ENCODE results near the gene TTC39C. TPM values are rescaled to one million over a fixed set of nuclear protein-coding genes. Genes with fewer than 3 reads are reported as not detected.

TTC39C gene
- total RNA-seq, 2 experiments from 2014 or later: 82.6 to 91.8 TPM

DNA sequence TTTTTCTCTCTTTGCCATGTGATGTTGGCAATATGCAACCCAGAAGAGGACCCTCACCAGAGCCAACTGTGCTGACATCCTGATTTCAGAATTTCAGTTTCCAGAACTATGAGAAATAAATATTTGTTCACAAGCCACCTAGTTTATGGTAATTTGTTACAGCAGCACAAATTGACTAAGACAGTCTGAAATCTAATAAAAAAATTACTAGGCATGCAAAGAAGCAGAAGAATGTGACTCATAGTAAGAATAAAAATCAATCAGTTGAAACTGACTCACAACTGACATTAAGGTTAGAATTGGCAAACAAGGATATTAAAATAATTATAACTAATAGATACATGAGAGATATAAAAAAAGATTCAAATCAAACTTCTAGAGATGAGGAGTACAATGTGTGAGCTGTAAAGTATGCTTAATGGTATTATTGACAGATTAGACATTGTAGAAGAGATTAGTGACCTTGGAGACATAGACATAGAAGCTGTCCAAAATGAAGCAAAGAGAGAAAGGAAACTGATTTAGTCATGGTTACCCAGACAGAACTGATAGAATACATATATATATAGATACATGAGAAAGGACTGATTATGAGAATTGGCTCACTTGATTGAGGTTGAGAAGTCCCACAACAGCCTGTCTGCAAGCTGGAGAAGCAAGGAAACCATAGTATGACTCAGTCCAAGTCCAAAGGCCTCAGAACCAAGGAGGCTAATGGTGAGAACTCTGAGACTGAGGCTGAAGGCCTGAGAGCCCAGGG lies 27.8 kb upstream of the TTC39C start:
- Histone ChIP-seq H3K4me3 (ENCODE audit: low read length) (no peak overlapping the region), H3K36me3 (ENCODE audit: insufficient read depth, low read length) (no peaks in the 10 kb centered on the region), H3K9me3 (ENCODE audit: control insufficient read depth in 1 of 2, insufficient read depth in 1 of 2, low read length in 2 of 2) (no peaks in the 10 kb centered on the region), H3K27ac (ENCODE audit: low read depth in 1 of 2, low read length in 2 of 2) (no peak overlapping the region), H3K27me3 (ENCODE audit: control insufficient read depth in 1 of 2, insufficient read depth in 2 of 2, low read length in 2 of 2) (no peaks in the 10 kb centered on the region), H3K4me1 (ENCODE audit: insufficient read depth, low read length) (peaks cover 18% of the 10 kb centered on the region)
- Mint-ChIP-seq H3K9me3 (peaks cover 2% of the 10 kb centered on the region), H3K27me3 (no peaks in the 10 kb centered on the region), H3K4me1 (ENCODE audit: low read depth) (peaks cover 47% of the 10 kb centered on the region), H3K4me3 (no peak overlapping the region), H3K36me3 (ENCODE audit: low read depth) (no peaks in the 10 kb centered on the region), H3K27ac (no peak overlapping the region)
- DNase-seq (no peak), ATAC-seq (ENCODE audit: poor library complexity) (no peak)
- no peak for TF ChIP-seq CTCF (IDR thresholded peaks at IDR 0.05)
- intact Hi-C loops (cut with DNase I, micrococcal nuclease): loop anchor here in 1 of 2 experiments (2.0 kb wide), 1 partner anchor 18 kb away; no protein-coding TSS in a partner anchor
- POLR2A ChIA-PET: interaction anchor here (1.3 kb wide), 1 partner anchor 24 kb away, joined by 3 read pairs; no protein-coding TSS in a partner anchor
- CTCF ChIA-PET: interaction anchor here (1.2 kb wide), 1 partner anchor 90 kb away, joined by 4 read pairs; no protein-coding TSS in a partner anchor

DNA sequence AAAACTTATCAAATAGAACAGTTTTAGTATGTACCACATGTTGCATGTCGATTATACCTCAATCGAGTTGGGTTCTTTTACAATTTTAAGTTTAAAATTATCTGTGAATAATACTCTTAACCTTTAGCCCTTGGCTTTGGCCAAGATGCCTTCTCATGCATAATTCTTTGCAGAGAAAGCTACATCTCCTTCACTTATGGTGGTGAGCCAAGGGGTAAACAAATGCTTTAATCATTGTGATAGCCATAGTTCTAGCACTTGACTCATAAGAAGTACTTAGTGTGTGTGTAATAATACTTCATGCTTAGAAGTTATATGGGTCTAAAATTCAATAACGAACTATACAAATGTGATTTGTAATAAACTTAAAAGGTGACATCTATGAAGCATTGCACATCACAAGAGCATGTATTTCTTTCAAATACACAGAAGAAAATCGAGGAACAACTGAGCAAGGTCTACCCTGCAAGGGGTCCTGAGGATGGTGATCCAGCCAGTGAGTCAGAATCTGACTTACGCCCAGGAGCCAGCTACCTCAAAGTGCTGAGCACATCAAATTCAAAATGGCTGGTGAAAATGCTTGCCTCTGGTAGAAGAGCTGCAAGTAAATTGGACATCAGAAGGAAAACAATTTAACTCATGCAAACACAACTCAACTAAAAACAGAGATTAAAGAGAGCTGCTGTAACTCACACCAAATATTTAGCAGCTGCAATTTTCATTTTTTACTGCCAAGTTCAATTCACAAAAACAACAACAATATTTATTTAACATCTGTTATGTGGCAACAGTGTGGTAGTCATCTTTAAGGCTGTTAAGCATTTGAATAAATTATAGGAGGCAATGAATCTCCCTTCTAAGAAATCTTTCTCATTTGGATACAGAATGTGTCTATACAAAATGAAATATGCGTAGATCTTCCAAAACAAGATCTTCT lies 23.8 kb upstream of the TTC39C start:
- H3K4me3 Mint-ChIP-seq: no peak overlapping the region
- no peaks in the 10 kb centered on the region for H3K27me3 ChIP-seq (ENCODE audit: control insufficient read depth in 1 of 2, insufficient read depth in 2 of 2, low read length in 2 of 2)
- POLR2A ChIA-PET: interaction anchor here (3.5 kb wide), 1 partner anchor 19 kb away, joined by 24 read pairs; no protein-coding TSS in a partner anchor
- peaks cover 2% of the 10 kb centered on the region for H3K9me3 Mint-ChIP-seq
- intact Hi-C loops (cut with DNase I, micrococcal nuclease): no loop called here
- no peaks in the 10 kb centered on the region for H3K27me3 Mint-ChIP-seq
- H3K36me3 Mint-ChIP-seq (ENCODE audit: low read depth): no peaks in the 10 kb centered on the region
- H3K9me3 ChIP-seq (ENCODE audit: control insufficient read depth in 1 of 2, insufficient read depth in 1 of 2, low read length in 2 of 2): no peaks in the 10 kb centered on the region
- peak overlapping the region; percentile 95 for H3K27ac Mint-ChIP-seq
- no peaks in the 10 kb centered on the region for H3K36me3 ChIP-seq (ENCODE audit: insufficient read depth, low read length)
- no peak for DNase-seq
- ATAC-seq (ENCODE audit: poor library complexity): no peak
- TF ChIP-seq CTCF (IDR thresholded peaks at IDR 0.05): no peak
- peaks cover 33% of the 10 kb centered on the region for H3K4me1 ChIP-seq (ENCODE audit: insufficient read depth, low read length)
- H3K4me1 Mint-ChIP-seq (ENCODE audit: low read depth): peaks cover 79% of the 10 kb centered on the region
- H3K27ac ChIP-seq (ENCODE audit: low read depth in 1 of 2, low read length in 2 of 2): peak overlapping the region in 1 of 2 donors; percentile 22
- CTCF ChIA-PET: interaction anchor here (1.0 to 1.4 kb wide), 3 partner anchors 17 to 64 kb away, joined by 3 to 4 read pairs (median 3); no protein-coding TSS in a partner anchor
- no peak overlapping the region for H3K4me3 ChIP-seq (ENCODE audit: low read length)
